HG03280 (cell line): ENCODE measurements around the gene PRG2.
A peak's percentile ranks its signal among the peaks of the same experiment; 100 is the strongest.
"Not testable (repeated sequence)": the region's sequence is repeated elsewhere in the genome, so short reads cannot be mapped to it uniquely, and the experiment has no call there.

Experiments
- ATAC-seq: cut with Tn5 transposase; IDR thresholded peaks from one replicate; pipeline ENCODE4 v1.9.1; 2021; ENCODE audit warnings: mild to moderate bottlenecking, moderate library complexity; ENCODE audit not compliant: unreplicated experiment

PRG2 gene

DNA sequence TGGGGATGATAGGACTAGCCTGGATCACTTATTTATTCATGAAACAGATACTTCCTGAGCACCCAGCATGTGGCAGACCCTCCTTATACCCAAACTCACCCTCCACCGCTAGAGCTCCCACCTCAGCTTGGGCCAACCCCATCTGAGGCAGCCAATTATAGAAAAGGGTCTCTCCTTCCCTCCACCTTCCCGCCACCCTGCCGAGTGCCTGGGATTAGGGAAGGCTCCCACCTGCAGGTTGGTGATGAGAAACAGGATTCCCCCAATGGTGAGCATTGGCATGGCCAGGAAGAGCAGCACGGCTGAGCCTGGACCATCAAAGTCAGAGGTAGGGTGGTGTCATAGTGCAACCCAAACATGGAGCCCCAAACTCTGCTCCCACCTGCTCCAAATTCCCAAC is 30.6 kb upstream of the PRG2 start:
- ATAC-seq, result no peak

DNA sequence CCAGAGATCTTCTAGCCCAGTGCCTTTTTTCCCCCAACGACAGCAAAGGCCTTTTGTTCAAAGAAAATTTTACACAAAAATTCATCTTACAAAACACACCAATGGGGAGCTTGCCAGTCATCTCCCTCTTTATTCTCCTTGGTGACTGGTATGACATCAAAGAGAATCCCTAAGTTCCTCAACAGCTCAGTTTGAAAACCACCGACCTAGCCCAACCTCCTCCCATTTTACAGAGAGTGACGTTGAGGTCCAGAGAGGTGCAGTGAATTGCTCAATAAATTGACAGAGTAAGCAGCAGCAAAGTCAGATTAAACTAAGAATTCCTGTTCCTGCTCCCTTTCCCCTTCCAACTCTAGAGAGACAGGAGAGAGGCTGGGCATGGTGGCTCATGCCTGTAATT is 28.7 kb upstream of the PRG2 start:
- no peak for ATAC-seq

DNA sequence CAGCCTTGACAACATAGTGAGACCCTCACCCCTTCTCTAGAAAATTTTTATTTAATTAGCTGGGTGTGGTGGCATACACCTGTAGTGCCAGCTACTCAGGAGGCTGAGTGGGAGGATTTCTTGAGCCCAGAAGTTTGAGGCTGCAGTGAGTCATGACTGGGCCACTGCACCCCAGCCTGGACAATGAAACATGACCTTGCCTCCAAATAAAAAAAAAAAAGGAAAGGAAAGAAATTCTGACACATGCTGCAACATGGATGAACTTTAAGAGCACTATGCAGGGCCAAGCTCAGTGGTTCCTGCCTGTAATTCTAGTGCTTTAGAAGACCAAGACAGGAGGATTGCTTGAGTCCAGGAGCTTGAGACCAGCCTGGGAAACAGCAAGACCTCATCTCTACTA is 27.7 kb upstream of the PRG2 start:
- ATAC-seq, result no peak

DNA sequence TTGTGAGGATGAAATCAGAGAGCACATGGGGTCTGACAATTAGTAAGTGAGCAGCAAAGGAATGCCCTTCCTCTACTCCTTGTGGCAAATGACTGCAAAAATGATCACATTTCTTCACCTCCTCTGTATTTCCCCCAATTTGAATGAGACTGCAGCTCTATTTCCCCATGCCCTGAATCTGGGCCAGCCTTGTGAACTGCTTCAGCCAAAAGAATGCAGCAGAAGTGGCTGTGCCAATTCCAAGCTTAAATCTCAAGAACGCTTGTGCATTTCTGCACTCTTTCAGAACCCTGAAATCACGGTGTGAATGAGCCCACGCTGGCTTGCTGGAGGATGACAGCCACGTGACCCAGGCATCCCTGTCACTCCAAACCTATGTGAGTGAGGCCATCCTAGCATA is 26.6 kb upstream of the PRG2 start:
- ATAC-seq, result no peak

DNA sequence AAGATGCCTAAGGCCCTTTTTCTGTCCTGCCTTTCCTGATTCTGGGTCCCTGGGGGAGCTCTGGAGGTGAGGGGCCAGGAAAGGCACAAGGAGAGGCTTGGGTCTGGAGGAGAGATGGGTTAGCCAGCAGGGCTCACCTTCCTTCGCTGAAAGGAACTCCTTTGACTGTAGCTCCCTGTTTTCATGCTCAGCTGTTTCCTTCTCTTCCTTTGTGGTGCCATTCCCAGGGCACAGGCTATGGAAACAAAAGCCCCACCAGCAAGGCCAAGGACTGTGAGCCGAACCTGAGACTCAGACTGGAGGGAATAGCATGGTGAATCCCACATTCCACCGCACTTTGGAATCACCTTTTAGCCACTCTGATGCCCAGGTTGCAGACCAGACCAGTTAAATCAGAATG is 26.0 kb upstream of the PRG2 start:
- no peak for ATAC-seq

DNA sequence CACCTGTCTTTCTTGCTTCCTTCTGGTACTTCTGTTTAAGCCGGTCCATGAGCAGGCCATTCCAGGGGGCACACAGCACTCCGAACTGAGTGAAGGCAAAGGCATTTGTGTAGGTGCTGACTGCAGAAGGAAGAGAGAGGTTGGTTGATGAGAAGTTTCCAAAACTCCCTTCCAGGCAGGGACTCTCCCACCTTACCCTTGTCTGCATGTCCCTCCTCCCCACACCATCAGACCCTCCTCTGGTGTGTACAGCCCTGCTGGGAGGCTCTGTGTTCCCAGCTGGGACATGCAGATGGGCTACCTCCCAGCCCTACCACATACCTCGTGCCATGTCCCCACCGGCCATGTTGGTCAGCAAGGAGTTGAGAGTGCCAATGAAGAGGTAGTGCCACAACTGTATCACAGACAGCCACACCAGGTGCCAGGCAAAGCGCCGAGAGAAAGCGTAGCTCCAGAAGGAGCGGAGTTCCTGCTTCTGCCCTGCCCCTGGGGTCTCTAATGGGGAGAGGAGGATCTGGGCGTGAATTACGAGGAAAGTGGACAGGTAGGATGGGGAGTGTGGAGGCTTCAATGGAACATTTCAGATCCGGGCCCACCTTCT is 24.3 kb upstream of the PRG2 start:
- no peak for ATAC-seq

DNA sequence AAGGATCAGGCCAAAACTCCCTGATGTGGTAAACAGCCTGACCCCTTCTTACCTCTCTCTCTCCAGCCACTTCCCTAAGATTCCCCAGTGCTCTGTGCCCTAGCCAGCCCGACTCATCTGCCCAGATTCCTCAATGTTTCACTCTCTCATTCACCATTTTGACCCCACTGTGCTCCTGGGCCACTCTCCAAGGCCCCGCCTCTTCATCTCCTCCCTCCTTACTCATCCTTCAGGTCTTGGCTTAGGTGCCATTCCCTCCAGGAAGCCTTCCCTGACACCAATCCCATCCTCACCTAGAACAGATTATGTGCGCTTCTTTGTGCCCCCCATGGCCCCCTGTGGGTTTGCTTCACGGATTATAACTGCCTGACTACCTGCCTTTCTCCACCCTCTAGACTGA is 23.2 kb upstream of the PRG2 start:
- no peak for ATAC-seq

DNA sequence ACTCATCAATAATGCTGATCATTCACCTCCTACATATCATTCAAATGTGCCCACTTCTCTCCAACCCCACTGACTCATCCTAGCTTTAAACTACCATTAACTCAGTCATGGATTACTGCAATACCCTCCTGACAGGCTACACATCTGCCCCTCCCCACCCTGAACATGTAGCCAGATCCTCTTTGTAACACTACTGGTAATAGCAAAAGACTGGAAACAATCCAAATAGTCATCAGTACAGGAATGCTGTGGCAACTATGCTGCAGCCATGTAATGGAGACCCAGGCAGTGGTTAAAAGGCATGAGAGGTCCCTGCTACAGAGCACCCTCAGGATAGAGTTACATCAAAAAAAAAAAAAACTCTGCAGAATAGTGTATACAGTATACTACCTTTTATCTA is 19.8 kb upstream of the PRG2 start:
- ATAC-seq, result no peak

DNA sequence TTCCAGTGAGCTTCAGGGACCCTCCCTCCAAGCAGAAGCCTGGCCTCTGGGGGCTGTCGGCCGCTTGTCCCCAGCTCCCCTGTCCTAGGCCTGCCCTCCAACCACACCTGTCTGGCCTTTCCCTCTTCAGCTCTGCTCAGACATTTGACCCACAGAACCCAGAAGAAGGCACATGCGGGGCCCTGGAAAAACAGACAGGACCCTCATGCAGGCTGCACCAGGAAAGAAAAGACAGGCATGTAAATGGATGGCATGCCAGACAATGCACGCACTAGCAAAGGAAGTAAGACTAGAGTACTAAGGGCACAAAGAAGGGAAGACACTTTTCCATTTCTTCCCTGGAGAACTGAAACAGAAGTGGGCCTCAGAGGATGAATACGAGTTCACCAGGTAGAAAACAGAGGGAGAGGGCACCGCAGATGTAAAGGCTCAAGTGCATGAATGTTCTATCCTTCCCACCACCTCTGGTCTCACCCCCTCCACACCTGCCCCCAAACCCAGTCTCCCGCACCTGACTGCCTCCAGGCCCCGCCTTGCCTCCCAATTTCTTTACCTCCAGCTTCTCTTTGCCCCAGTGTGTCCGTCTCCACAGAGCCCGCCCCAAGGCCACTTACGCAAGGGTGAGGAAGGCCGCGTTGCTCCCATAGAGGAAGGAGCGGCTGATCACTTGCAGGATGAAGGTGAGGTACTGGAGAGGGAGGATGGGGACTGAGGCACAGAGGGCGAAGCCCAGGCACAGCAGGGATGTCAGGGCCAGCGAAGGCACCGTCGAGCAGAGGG is 19.1 kb upstream of the PRG2 start:
- ATAC-seq, result no peak

DNA sequence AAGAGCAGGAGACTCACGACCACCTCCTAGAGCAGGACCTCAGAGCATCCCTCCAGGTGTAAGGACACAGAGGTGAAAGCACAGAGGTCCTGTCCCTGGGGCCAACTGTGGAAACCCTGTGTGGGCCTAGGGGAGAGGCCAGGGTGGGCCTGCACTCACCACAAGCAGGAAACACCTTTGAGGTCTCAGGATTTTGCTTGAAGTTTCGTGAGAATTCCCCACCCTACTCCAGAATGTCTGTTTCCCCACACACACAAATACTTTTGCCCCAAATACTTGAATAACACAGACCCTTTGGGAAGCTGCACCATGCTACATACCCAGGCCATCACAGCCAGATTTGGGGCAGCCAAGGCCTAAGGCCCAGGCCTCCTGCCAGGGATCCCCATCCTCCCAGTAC is 18.3 kb upstream of the PRG2 start:
- ATAC-seq, result no peak

DNA sequence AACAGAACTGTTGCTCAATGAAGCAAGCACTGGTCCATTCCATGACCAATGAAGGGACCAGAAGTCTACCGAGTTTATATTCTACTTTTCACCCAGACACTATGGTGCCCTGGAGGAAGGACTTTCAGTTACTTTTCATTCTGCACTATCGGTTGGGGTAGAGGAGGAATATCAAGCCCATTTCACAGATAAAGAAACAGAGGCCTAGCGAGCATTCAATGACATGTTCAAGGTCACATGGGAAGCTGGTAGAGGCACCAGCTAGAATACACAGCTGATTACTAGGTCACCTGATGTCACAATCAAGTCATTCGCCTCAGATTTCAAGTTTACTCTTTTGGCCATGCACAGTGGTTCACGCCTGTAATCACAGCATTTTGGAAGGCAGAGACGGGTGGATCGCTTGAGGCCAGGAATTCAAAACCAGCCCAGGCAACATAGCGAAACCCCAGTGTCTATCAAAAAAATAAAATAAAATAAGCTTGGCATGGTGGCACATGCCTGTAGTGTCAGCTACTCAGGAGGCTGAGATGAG is 17.6 kb upstream of the PRG2 start:
- no peak for ATAC-seq

DNA sequence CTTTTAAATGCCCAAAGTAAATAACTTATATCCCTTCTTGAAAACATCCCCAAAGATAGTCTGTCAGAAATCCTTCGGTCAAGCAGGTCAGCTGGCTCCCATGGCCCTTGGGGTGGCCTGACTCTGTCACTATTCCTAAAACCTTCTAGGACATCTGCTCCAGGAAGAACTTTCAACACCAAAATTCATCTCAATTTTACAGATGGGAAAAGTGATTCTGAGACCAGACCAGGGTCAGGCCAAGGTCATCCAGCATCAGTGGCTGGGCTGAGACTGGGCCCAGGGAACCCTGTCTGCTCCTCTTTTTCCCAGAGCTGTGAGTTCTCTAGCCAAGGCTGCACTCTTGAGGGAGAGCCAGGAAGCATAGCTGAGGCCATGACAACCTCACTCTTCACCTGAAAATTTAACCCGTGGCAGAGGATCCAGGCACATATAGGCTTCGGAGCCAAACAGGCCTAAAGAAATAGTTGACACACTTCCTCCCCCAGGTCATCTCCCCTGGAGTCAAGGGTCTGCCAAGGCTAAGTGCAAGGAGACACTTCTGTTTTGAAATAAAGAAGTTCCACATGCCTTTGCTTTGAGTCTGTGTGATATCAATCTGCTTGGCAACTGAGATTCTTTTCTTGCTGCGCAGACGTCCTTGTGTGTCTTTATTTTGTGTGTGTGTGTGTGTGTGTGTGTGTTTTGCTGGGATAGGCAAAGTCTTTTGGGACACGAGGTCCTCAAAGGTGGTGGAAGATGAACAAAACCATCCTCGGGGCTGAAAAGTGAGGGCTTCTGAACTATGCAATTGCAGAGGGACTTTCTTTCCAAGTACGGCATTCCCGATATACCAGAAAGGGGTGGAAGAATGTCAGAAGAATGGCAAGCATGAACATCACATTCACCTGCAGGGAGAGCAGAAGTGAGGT is 16.8 kb upstream of the PRG2 start:
- no peak for ATAC-seq

DNA sequence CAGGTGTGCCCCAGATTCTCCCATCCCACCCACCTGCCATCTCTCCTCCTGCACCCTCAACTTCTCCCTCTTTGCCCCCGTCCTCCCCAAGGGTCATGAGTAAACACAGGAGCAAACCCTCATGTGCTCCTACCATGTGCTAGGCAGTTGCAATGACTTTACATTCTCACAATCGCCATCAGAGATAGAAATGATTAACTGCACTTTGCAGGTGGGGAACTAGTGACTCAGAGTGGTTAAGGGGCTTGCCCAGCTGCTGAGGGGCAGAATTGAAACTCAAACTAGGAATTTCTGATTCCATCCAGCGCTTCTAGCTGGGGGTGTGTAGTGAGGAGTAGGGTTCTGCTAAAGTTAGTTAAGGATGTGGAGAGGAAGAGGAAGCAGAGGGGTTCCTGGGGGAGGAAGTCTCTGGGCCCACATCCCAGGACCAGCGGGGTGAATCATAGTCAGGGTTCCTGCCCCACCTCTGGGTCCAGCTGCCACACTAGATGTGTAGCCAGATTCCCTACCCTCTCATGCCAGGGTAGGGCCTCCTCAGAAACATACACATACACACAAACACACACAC is 16.0 kb upstream of the PRG2 start:
- peak; percentile 66 for ATAC-seq

DNA sequence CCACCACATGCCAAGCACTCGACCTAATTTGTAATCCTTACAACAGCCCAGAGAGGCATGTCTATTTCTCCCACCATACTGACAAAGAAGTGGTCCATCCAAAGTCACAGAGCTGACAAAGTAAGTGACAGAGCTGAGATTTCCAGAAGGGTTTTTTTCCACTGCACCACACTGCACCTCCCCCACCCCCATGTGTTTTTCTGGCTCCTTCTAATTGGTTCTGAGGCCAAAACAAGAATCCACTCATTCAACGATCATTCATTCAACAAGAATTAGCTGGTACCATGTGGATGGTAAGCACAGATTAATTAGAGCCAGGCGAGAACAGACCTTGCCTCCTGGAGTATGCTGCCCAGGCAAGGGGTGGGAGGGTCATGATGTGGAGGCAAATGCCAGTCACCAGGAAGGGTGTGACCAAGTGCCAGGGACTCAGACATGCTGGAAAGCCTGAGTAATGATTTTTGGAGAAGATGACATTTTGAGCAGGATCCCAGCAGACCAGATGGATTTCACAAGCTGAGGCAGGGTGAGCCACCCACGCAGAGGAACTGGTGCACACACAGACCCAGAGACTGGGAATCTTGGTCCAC is 14.9 kb upstream of the PRG2 start:
- ATAC-seq, result no peak

DNA sequence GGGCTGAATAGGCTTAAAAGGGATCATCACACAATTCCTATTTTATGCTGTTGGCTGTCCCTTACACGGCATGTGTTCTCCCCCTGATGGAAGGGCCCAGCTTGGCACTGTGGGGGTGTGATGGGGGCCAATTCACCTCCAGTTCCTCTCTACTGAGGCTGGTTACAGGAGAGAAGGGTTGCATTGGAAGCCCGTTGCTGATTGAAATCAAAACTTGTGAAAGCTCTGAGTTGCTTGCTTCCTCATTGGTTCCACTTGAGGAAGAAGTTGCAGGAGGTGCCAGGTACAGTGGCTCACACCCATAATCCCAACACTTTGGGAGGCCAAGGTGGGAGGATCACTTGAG is 13.3 kb upstream of the PRG2 start:
- no peak for ATAC-seq

DNA sequence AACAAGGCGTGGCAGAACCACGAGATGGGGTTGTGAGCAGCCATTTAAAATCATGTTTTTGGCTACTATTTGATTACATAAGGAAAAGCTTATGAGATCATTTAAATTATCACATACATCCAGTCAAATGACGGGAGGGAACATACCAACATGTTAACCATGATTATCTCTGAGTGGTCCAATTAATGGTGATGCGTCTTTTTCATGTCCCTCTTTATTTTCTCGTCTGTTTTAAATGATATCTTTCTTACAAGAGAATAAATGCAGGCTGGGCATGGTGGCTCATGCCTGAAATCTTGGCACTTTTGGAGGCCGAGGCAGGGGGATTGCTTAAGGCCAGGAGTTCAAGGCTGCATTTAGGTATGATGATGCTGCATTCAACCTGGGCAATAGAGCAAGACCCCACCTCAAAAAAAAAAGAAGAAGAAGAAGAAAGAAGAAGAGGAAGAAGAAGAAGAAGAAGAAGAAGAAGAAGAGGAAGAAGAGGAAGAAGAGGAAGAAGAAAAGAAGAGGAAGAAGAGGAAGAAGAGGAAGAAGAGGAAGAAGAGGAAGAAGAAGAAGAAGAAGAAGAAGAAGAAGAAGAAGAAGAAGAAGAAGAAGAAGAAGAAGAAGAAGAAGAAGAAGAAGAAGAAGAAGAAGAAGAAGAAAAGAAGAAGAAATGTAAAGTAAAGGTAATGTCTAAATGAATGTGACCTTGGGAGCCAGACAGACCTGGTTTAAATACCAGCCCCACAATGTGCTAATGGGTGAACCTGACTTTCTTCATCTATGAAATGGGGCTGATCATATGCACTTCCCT is 12.8 kb upstream of the PRG2 start:
- ATAC-seq, result not testable (repeated sequence)

DNA sequence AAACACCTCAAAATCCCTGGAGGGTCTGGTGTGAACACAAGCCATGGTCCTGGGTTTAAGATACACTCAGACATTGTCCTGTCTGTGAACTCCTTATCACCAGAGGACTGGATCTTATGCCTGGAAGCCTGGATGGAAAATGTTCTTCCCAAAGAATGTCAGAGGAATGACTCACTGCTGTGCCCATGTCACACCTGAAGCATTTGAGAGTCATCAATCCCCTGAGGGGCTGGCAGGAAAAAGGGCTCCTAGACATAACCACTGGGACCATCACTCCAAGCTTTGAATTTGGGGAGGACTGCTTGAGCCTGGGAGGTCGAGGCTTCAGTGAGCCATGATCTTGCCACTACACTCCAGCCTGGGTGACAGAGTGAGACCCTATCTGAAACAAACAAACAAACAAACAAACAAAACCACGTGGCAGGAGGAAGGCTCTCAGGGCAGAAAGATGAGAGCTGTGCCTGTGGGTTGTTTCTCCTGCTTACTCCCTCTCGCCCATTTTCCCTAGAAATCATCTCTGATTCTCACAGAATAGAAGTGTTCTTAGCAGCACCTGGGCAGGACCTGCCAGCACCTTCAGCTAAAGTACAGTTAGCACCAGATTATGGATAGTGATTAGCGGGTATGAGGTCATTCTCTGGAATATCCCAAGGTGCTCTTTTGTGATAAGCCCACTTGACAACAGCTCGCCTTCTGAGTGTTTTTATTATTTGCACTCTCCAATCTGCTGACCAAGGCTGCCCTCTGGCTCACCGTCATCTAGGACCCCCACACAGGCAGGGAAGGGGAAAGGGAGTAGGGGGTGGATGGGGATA is 11.9 kb upstream of the PRG2 start:
- no peak for ATAC-seq

DNA sequence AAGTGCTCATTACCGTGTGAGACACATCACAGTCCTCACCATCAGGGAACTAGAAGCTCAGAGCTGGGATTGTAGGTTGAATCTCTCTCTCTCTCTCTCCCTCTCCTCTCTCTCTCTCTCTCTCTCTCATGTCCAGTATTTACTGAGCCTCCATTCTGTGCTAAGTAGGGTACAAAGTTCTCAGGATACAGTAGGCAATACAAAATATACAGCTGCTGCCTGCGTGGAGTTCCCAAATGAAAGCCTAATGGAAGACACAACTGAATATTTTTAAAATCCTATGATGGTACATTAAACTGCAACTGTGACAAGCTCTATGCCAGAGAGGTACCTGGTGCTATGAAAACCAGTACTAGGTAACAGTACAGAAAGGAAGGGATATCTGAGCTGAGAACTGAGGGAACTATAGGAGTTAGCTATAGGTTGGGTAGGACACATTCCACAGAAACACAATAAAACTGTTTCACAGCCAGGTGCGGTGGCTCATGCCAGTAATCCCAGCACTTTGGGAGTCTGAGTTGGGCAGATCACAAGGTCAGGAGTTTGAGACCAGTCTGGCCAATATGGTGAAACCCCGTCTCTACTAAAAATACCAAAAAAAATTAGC is 9.6 kb upstream of the PRG2 start:
- no peak for ATAC-seq

DNA sequence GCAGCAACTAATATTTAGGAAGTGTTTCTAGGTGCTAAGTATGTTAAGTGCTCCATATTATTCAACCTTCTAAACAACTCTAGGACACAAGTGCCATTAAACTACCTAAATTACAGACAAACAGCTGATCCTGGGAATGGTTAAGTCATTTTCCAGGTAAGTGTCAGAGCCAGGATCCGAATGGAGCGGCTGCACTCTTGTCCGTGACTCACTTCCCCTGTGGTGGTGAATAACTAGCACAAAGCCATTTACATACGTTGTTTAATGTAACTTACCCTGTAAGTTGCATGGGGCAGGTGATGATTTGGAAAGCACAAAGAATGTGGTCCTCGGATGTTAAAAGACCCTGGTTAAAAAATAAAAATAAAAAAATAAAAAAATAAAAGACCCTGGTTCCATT is 8.8 kb upstream of the PRG2 start:
- no peak for ATAC-seq
